Immature natural killer cell (primary cell): Measurements from ENCODE around the gene FLRT1. TPM values are rescaled to one million over a fixed set of nuclear protein-coding genes. Genes with fewer than 3 reads are reported as not detected.

ENCODE experiments used
- DNase-seq, 3 donors: peaks; one replicate each; pipeline ENCODE4 v3.0.0; 2022; ENCODE audit warnings: mixed read lengths in 1 of 3
- H3K27ac Mint-ChIP-seq, 6 donors: one replicate each; pipeline ENCODE4 v1.8.0; 2020; ENCODE audit warnings: mixed read lengths in 6 of 6, mild to moderate bottlenecking in 5 of 6, inconsistent platforms in 4 of 6, moderate library complexity in 3 of 6
- H3K27me3 Mint-ChIP-seq, 3 donors: one replicate each; pipeline ENCODE4 v1.8.0; 2020 to 2021; ENCODE audit warnings: low read depth in 3 of 3, mild to moderate bottlenecking in 3 of 3, mixed read lengths in 3 of 3, moderate library complexity in 3 of 3, inconsistent platforms in 1 of 3
- H3K36me3 Mint-ChIP-seq, 3 donors: one replicate each; pipeline ENCODE4 v1.8.0; 2020; ENCODE audit warnings: mixed read lengths in 3 of 3, inconsistent platforms in 2 of 3, mild to moderate bottlenecking in 2 of 3
- H3K4me1 Mint-ChIP-seq, 2 donors: one replicate each; pipeline ENCODE4 v1.8.0; 2020; ENCODE audit warnings: inconsistent platforms in 2 of 2, mild to moderate bottlenecking in 2 of 2, mixed read lengths in 2 of 2, moderate library complexity in 1 of 2
- H3K4me3 Mint-ChIP-seq, 5 donors: one replicate each; pipeline ENCODE4 v1.8.0; 2020; ENCODE audit warnings: mild to moderate bottlenecking in 5 of 5, mixed read lengths in 5 of 5, inconsistent platforms in 3 of 5, moderate library complexity in 3 of 5
- H3K9me3 Mint-ChIP-seq, 6 donors: one replicate each; pipeline ENCODE4 v1.8.0; 2020; ENCODE audit warnings: mild to moderate bottlenecking in 6 of 6, mixed read lengths in 6 of 6, inconsistent platforms in 4 of 6, moderate library complexity in 3 of 6
- polyA plus RNA-seq, 3 donors: library from polyadenylated mRNA; unstranded; fragments of 300-500 nt; fragmentation: Illumina TruSeq; gene quantifications; one replicate each; pipeline ENCODE4 v1.2.3, GENCODE V29; 2021

Gene FLRT1
- polyA plus RNA-seq, 3 donors from 2014 or later: not detected

DNA sequence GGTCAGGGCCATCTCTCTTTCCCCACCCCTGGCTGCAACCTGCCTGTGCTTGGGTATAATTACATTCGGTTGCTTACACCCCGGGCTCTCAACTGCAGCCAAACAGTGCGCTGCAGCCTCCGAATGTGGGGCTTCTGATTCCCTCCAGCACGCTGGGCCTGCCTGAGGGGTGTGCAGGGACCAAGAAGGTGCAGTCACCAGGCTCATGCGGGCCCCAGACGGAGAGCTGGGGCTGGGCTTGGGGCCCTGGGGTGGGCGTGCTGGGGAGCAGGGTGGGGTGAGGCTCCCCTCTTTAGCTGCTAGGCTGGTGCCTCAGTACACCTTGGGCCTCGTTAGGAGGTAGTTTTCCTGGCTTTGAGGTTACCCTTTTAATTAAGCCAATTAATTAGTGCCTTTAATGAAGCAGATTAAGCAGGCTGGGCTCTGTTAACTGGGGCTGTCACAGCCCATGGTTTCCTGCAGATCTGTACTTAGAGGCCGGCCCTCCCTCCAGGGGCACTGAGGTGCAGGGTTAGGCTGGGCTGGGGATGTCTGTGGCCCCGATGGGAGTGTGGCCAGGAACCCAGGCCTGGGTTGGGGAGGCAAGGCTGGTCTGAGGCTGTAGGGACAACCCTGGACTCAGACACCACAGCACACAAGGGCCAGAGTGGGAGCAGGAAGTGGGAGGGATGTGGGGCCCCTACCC, 17.3 kb downstream of the FLRT1 start:
- Mint-ChIP-seq H3K4me1 (no peaks in the 10 kb centered on the region), H3K27me3 (peaks cover 0 to 1% (median 0%) of the 10 kb centered on the region in 3 donors), H3K27ac (no peak overlapping the region), H3K9me3 (no peaks in the 10 kb centered on the region), H3K4me3 (no peak overlapping the region), H3K36me3 (no peaks in the 10 kb centered on the region)
- DNase-seq: no peak

DNA sequence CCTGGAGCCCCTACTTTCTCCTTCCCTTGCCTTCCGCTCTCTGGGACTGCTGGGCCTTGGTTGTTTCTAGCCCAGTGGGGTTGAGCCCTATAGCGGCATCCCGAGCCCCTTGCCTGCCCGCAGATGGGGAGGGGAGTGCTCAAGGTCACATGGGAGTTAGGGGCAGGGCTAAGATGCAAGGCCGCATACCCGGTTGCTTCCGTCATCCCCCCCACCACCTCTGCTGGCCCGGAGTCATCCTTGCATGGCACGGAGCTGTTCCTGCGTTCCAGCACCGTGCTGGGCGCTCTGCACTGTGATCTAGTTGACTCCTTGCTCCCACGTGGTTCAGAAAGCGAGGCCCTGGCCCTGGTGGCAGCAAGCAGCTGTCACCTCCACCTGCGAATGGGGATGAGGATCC, 18.0 kb downstream of the FLRT1 start:
- peaks cover 0 to 1% (median 0%) of the 10 kb centered on the region in 3 donors for H3K27me3 Mint-ChIP-seq
- H3K4me1 Mint-ChIP-seq: no peaks in the 10 kb centered on the region
- H3K27ac Mint-ChIP-seq: no peak overlapping the region
- no peaks in the 10 kb centered on the region for H3K9me3 Mint-ChIP-seq
- no peak for DNase-seq
- H3K36me3 Mint-ChIP-seq: no peaks in the 10 kb centered on the region
- H3K4me3 Mint-ChIP-seq: no peak overlapping the region

DNA sequence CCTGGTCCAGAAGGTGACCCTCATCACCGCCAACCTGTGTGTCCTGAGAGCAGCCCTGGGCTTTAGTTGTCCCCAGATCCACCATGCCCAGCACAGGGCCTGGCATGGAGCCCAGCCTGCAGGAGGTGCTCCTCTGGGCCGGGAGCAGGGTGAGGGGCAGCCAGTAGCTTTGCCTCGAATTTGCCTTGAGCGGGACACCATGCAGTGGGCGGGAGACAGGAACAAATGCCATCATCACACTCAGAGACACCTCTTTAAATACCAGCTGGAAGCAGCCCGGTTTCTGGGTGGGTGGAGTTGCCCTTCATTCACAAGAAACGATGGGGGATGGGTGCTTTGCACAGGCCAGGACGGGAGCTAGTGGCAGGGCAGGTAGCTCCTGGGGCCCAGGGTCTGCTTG, 19.3 kb downstream of the FLRT1 start:
- H3K27ac Mint-ChIP-seq: no peak overlapping the region

DNA sequence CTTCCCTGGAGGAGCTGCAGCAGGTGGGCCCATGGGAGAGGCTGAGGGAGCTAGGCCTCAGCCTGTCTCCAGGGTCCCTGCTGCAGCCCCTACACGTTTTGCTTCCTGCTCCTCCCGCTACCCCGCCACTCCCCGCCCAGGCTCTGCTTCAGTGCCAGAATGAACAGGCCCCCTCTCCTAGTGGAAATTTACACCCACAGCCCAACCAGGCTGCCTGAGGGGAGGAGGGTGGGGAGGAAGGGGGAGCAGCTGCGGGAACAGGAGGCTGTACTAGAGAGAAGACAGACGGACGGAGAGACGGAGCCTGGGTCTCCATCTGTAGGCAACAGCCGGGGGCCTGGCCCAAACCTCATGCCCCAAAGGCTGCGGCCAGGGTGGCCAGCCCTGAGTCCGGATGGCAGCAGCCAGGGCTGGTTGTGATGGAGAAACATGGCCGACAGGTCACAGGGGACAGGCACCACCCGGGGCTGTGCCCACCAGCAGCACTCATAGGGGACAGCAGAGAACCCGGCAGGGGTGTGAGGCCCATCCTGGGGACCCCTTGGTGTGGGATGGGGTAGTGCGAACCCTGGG, 20.6 kb downstream of the FLRT1 start:
- Mint-ChIP-seq H3K27me3 (peaks cover 0 to 5% (median 2%) of the 10 kb centered on the region in 3 donors), H3K9me3 (no peaks in the 10 kb centered on the region), H3K27ac (no peak overlapping the region), H3K36me3 (no peaks in the 10 kb centered on the region), H3K4me1 (peaks cover 4 to 9% of the 10 kb centered on the region in 2 donors), H3K4me3 (no peak overlapping the region)
- no peak for DNase-seq

More for the DNA sequence above, 19.3 kb downstream of the FLRT1 start:
- H3K27me3 Mint-ChIP-seq: peaks cover 0 to 1% (median 0%) of the 10 kb centered on the region in 3 donors
- no peak for DNase-seq
- H3K4me1 Mint-ChIP-seq: no peaks in the 10 kb centered on the region
- no peaks in the 10 kb centered on the region for H3K9me3 Mint-ChIP-seq
- no peak overlapping the region for H3K4me3 Mint-ChIP-seq
- no peaks in the 10 kb centered on the region for H3K36me3 Mint-ChIP-seq

DNA sequence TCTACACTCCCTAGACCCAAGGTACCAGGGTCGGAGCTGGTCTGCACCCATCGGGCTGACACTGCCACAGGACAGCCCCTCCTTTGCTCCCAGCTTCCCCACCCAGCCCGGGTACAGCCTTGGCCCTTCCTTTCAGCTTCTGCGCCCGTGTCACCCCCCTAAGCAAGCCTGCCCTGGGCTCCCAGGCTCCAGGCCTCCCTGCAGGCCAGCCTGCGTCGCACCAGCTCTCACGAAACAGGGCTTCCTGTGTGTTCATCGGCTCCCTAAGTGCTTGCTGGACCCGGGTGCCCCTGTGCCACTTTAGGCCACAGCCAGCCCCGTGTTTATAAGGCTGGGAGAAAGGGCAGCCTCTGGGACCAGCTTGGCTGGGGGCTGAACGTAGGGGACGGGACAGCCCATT, 21.1 kb downstream of the FLRT1 start:
- no peak overlapping the region for H3K4me3 Mint-ChIP-seq
- no peaks in the 10 kb centered on the region for H3K9me3 Mint-ChIP-seq
- H3K4me1 Mint-ChIP-seq: peaks cover 6 to 11% of the 10 kb centered on the region in 2 donors
- H3K36me3 Mint-ChIP-seq: no peaks in the 10 kb centered on the region
- DNase-seq: no peak
- H3K27me3 Mint-ChIP-seq: peaks cover 0 to 5% (median 2%) of the 10 kb centered on the region in 3 donors
- H3K27ac Mint-ChIP-seq: no peak overlapping the region

DNA sequence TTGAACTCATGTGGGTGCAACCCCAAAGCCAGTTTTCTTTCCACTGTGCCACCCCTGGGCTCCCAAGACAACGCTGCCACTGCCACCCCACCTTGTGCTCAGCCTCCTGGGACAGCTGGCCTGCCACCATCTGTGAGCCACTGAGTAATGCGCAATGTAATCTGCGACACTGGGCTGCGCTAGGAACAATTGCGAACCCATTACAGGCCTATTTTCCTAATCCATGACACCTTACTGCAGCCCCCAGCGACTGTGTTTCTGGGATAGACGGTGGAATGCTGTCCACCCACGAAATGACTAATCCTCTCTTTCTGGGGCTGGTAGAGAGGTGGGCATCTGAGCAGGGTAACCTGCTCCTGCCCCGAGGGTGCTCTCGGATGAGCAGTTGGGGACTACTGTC, 22.2 kb downstream of the FLRT1 start:
- H3K36me3 Mint-ChIP-seq: no peaks in the 10 kb centered on the region
- no peaks in the 10 kb centered on the region for H3K9me3 Mint-ChIP-seq
- DNase-seq: no peak
- H3K4me3 Mint-ChIP-seq: no peak overlapping the region
- peaks cover 0 to 5% (median 2%) of the 10 kb centered on the region in 3 donors for H3K27me3 Mint-ChIP-seq
- no peak overlapping the region for H3K27ac Mint-ChIP-seq
- H3K4me1 Mint-ChIP-seq: peaks cover 8 to 11% of the 10 kb centered on the region in 2 donors

DNA sequence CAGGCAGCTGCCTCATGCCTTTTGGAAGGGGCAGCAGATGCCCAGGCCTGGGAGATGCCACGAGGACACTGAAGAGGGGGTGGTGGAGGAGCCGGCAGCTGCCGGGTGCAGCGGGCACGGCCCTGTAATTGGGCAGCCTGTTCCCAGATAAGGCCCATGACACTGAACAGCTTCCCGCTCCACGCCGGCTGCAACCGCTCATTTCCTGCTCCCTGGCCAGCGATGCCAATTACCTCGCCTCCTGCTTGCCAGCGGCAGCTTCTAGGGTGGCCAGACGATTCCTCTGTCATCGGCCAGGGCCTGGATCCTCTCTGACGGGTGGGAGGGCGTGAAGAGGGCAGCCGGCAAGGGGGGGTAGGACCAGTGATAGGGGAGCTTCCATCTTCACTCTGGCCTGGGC, 22.8 kb downstream of the FLRT1 start:
- peaks cover 0 to 6% (median 2%) of the 10 kb centered on the region in 3 donors for H3K27me3 Mint-ChIP-seq
- H3K4me3 Mint-ChIP-seq: no peak overlapping the region
- H3K4me1 Mint-ChIP-seq: peaks cover 8 to 11% of the 10 kb centered on the region in 2 donors
- no peak overlapping the region for H3K27ac Mint-ChIP-seq
- no peak for DNase-seq
- H3K36me3 Mint-ChIP-seq: no peaks in the 10 kb centered on the region
- no peaks in the 10 kb centered on the region for H3K9me3 Mint-ChIP-seq

DNA sequence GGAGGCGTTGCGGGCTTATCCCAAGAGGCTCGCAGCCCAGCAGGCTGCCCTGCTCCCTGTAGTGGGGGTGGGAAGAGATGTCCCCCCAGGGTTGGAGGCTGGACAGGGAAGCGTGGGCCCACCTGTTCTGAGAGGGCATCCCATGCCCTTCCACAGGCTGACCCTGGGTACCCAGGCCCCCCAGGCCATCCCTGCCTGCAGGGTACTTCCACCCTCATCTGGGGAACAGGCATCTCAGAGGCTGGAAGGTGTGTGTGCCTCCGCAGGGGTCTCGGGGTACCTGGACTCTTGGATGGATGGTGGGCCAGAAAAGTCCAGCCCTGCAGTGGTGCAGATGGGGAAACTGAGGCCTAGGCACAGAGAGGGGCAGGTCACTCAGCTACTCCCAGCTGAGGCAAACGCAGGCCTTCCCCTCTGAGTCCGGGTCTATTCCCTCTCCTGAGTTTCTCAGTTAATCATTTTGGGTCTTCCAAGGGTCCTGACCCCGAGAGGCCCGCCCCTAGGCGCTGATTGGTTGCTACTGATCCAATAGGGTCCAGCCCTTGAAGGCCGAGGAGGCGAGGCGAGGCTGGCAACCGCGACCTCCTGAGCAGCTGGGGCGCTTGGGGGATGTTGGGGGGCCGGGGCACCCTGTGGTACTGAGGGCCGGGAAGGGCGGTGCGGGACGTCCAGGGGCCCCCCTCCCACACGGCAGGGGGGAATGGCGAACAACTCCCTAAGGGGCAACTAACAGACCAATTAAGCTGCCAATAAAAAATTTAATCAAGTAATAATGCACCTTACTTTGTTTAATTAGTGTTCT, 23.8 kb downstream of the FLRT1 start:
- Mint-ChIP-seq H3K27ac (no peak overlapping the region), H3K36me3 (no peaks in the 10 kb centered on the region), H3K27me3 (peaks cover 0 to 5% (median 2%) of the 10 kb centered on the region in 3 donors), H3K4me1 (peaks cover 8 to 11% of the 10 kb centered on the region in 2 donors), H3K9me3 (no peaks in the 10 kb centered on the region), H3K4me3 (no peak overlapping the region)
- no peak for DNase-seq

DNA sequence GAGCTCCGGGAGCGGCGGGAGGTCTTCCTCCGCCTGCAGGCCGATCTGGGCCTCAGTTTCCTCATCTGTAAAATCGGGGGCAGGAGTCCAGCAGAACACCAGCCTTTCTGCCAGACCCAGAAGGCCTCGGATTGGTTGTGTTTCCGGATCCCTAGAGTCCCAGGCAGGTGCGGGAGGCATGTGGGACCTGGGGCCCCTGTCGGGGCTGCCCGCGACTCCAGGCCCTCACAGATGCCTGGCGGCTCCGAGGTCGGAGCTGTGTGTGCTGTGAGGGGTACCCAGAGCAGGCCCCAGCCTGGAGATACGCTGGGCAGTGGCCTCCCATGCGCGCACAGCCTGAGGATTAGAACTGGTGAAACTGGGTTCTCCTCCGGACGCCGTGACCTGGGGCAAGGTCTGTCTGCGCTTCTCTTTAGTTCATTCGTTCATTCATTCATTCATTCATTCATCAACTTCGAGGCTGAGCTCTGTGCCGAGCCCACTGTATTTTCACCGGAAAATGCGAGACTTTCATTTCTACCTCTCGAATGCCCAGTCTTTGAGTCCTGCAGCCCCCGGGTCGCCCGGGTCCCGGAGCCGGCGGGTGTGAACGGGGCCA, 24.6 kb downstream of the FLRT1 start:
- Mint-ChIP-seq H3K27me3 (peaks cover 0 to 5% (median 2%) of the 10 kb centered on the region in 3 donors), H3K9me3 (no peaks in the 10 kb centered on the region), H3K36me3 (no peaks in the 10 kb centered on the region), H3K4me3 (peak overlapping the region; percentile 36 to 72 (median 53)), H3K27ac (no peak overlapping the region), H3K4me1 (peaks cover 8 to 11% of the 10 kb centered on the region in 2 donors)
- DNase-seq: no peak

DNA sequence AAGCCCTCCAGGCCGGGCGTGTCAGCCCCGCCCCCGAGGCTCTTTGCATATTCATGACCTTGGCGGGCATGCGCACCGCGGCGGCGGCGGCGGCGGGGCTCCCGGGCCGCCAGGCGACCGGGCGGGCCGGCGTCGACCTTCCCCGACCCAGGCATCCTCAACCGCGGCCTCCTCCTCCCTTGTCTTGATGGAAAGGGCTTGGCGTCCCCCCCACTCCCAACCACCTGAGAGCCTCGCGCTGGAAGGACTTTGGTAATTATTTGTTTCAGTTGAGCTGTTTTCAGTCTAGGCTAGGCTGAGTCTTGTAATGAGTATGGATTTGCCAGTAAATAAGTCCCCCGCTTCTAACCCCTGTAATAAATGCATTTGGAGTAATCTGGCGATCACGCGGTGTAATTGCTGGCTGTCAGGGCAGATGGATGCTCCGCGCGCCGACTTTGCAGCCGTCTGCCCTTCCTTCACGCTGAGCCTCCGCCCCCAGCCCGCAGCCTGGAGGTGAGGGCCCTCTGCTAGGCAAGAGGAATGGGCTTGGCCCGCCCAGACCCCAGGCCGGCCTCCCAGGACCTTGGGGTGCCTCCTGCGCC, 25.2 kb downstream of the FLRT1 start:
- Mint-ChIP-seq H3K9me3 (no peaks in the 10 kb centered on the region), H3K4me3 (peak overlapping the region; percentile 79 to 87 (median 85)), H3K4me1 (peaks cover 8 to 11% of the 10 kb centered on the region in 2 donors), H3K27me3 (peaks cover 0 to 5% (median 2%) of the 10 kb centered on the region in 3 donors), H3K36me3 (no peaks in the 10 kb centered on the region), H3K27ac (peak overlapping the region in 1 of 6 donors; percentile 59)
- peak; percentile 42 to 48 (median 45) for DNase-seq

DNA sequence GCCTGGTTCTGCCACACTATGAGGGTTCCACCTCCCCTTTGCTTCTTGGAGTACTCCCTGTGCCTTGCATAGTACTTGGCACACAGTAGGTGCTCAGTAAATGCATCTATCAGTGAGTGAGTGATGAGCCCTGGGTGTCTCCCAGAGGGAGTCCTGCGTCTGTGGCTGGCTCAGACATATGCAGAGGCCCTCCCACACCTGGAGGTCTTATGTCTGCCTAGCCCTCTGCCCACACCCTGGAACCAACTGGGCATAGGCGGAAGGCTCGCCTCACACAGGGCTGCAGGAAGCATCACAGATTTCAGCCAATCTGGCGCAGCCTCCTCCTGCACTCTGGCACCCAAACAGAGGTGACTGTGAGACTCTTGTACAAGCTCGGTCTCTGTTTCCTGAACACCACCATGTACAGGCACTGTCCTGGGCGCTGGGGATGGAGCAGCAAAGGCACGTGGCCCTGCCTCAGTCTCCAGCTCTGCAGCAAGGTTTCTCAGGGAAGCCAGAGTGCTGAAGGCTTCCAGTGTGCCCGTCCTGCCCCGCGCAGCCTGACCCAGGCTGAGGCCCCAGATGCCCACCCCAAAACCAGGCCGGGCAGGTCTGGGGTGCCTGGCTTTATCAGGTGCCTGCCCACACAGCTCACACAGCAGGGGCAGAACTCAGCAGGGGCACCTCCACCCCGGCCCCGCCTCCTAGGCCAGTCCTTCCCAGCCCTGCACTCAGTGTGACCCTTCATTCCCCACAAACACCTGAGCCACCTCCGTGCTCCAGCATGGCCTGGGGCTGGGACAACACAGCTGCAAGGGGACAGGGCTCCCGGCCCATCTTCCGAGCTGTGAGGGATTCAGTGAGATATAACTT, 26.7 kb downstream of the FLRT1 start:
- Mint-ChIP-seq H3K27me3 (peaks cover 0 to 5% (median 2%) of the 10 kb centered on the region in 3 donors), H3K27ac (no peak overlapping the region), H3K9me3 (no peaks in the 10 kb centered on the region), H3K36me3 (no peaks in the 10 kb centered on the region), H3K4me3 (peak overlapping the region in 3 of 5 donors; percentile 26 to 49 (median 29)), H3K4me1 (peaks cover 8 to 11% of the 10 kb centered on the region in 2 donors)
- no peak for DNase-seq

DNA sequence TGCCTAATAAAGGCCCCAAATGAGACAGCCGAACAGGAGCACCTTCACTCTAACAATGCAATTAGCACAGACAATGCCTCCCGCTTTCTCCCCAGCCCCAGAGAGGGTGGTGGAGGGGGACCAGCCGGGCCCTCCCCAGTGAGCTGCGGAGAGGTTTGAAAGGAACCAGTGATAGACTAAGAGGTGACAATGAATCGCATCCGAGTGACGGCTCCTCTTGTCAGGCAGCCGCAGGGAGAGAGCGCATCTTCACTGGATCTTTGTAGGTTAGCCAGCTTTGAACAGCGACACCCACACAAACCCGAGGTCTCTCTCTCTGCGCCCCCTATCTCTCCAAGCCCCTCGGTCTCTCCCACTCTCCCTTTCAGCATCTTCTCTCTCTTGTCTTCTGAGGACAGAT, 28.0 kb downstream of the FLRT1 start:
- Mint-ChIP-seq H3K9me3 (no peaks in the 10 kb centered on the region), H3K36me3 (no peaks in the 10 kb centered on the region), H3K4me3 (no peak overlapping the region), H3K27me3 (peaks cover 0 to 5% (median 2%) of the 10 kb centered on the region in 3 donors), H3K4me1 (peaks cover 8 to 11% of the 10 kb centered on the region in 2 donors), H3K27ac (no peak overlapping the region)
- DNase-seq: no peak
